ENCODE measurements around the gene C2orf74.
A peak's percentile ranks its signal among the peaks of the same experiment; 100 is the strongest.
"Not testable (repeated sequence)": the region's sequence is repeated elsewhere in the genome, so short reads cannot be mapped to it uniquely, and the experiment has no call there.

The C2orf74 gene

GRCh38 chr2:61175036-61175435 lies 13.0 kb downstream of the C2orf74 start:
- no peak for DNase-seq

GRCh38 chr2:61176755-61177726 lies 15.1 kb downstream of the C2orf74 start:
- peak; percentile 95 for DNase-seq

- DNase-seq, result peak; percentile 20
Observed at GRCh38 chr2:61177727-61178549, 15.9 kb downstream of the C2orf74 start.

GRCh38 chr2:61178603-61179545 lies 16.9 kb downstream of the C2orf74 start:
- DNase-seq, result no peak

GRCh38 chr2:61179701-61180639 lies 18.0 kb downstream of the C2orf74 start:
- DNase-seq, result peak; percentile 38

GRCh38 chr2:61180686-61181085 lies 18.7 kb downstream of the C2orf74 start:
- DNase-seq, result no peak

GRCh38 chr2:61181382-61182058 lies 19.5 kb downstream of the C2orf74 start:
- DNase-seq, result no peak

- no peak for DNase-seq
Observed at GRCh38 chr2:61182059-61182383, 20.0 kb downstream of the C2orf74 start.

GRCh38 chr2:61183795-61184194 lies 21.8 kb downstream of the C2orf74 start:
- DNase-seq, result no peak

- no peak for DNase-seq
Observed at GRCh38 chr2:61184263-61184662, 22.3 kb downstream of the C2orf74 start.

- DNase-seq, result no peak
Observed at GRCh38 chr2:61185231-61185728, 23.3 kb downstream of the C2orf74 start.

GRCh38 chr2:61187085-61187484 lies 25.1 kb downstream of the C2orf74 start:
- DNase-seq, result no peak

- no peak for DNase-seq
Observed at GRCh38 chr2:61193670-61194561, 31.9 kb downstream of the C2orf74 start.

GRCh38 chr2:61194646-61195045 lies 32.7 kb downstream of the C2orf74 start:
- DNase-seq, result not testable (repeated sequence)

- DNase-seq, result no peak
Observed at GRCh38 chr2:61196671-61197070, 34.7 kb downstream of the C2orf74 start.

GRCh38 chr2:61205132-61205531 lies 43.1 kb downstream of the C2orf74 start:
- DNase-seq, result no peak

GRCh38 chr2:61210332-61210981 lies 48.5 kb downstream of the C2orf74 start:
- DNase-seq, result peak; percentile 79

- no peak for DNase-seq
Observed at GRCh38 chr2:61214171-61214570, 52.2 kb downstream of the C2orf74 start.

All from fibroblast of skin of scalp (primary cell).